Neural crest cell (in vitro differentiated cells): Measurements from ENCODE around the gene CADPS. TPM values are rescaled to one million over a fixed set of nuclear protein-coding genes. Genes with fewer than 3 reads are reported as not detected.

ENCODE experiments used
- DNase-seq: peaks from one replicate; pipeline ENCODE4 v3.0.0; 2021; ENCODE audit warnings: low read depth, mixed read lengths, low spot score
- H3K27ac Mint-ChIP-seq: one replicate; pipeline ENCODE4 v1.8.0; 2021; ENCODE audit warnings: mild to moderate bottlenecking, mixed read lengths; ENCODE audit not compliant: unreplicated experiment
- H3K27me3 Mint-ChIP-seq: 2 replicates; pipeline ENCODE4 v1.8.0; 2021; ENCODE audit warnings: low read depth, mild to moderate bottlenecking, mixed read lengths
- H3K36me3 Mint-ChIP-seq: 2 replicates; pipeline ENCODE4 v1.8.0; 2021; ENCODE audit warnings: low read depth, mild to moderate bottlenecking, mixed read lengths
- H3K4me1 Mint-ChIP-seq: 2 replicates; pipeline ENCODE4 v1.8.0; 2021; ENCODE audit warnings: mixed read lengths
- H3K4me3 Mint-ChIP-seq: one replicate; pipeline ENCODE4 v1.8.0; 2021; ENCODE audit warnings: mild to moderate bottlenecking, mixed read lengths
- H3K9me3 Mint-ChIP-seq: 2 replicates; pipeline ENCODE4 v1.8.0; 2021; ENCODE audit warnings: mixed read lengths
- CTCF ChIP-seq: fragments of 200-600 bp; sonication (generic); conservative IDR thresholded peaks from 2 replicates; pipeline ENCODE4 v1.5.0; 2021; ENCODE audit warnings: antibody characterized with exemption, mild to moderate bottlenecking
- total RNA-seq: library from RNA; stranded (reverse); gene quantifications from 2 replicates; pipeline ENCODE4 v1.2.1, GENCODE V29; 2021

The CADPS gene
- total RNA-seq, 1 donor from 2014 or later: 9.3 TPM

DNA sequence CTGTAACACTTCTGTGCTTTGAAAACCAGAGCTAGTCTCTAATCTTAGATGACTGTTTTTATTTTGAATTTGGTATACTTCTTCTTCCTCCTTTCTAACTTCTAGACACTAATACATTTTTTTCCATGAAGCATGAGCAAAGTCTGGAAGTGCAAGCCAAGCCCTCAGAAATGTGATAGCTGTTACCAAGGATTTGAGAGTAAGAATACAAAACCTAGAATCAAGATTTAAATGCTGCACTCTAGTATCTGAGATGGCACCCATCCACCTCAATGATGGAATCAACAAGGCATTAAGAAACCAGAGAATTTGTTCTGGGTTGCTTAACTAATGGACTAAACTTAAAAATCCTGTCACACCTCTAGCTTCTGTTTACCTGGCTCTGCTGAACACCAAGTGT lies 511.0 kb downstream of the CADPS start:
- Mint-ChIP-seq H3K27me3 (peaks cover 90% of the 10 kb centered on the region), H3K27ac (no peak overlapping the region), H3K4me1 (peaks cover 25% of the 10 kb centered on the region), H3K9me3 (no peaks in the 10 kb centered on the region), H3K4me3 (no peak overlapping the region), H3K36me3 (no peaks in the 10 kb centered on the region)
- DNase-seq: no peak
- no peak for TF ChIP-seq CTCF

- no peak for TF ChIP-seq CTCF
- Mint-ChIP-seq H3K4me3 (no peak overlapping the region), H3K9me3 (no peaks in the 10 kb centered on the region), H3K36me3 (no peaks in the 10 kb centered on the region), H3K4me1 (peaks cover 20% of the 10 kb centered on the region), H3K27ac (no peak overlapping the region), H3K27me3 (peaks cover 90% of the 10 kb centered on the region)
- no peak for DNase-seq
Observed at GRCh38 chr3:62363275-62363674, 511.9 kb downstream of the CADPS start.

GRCh38 chr3:62361824-62362223 lies 513.4 kb downstream of the CADPS start:
- DNase-seq: no peak
- Mint-ChIP-seq H3K27me3 (peaks cover 79% of the 10 kb centered on the region), H3K4me1 (peaks cover 11% of the 10 kb centered on the region)

GRCh38 chr3:62361261-62361660 lies 514.0 kb downstream of the CADPS start:
- peaks cover 73% of the 10 kb centered on the region for H3K27me3 Mint-ChIP-seq
- H3K4me1 Mint-ChIP-seq: peaks cover 11% of the 10 kb centered on the region
- no peak for TF ChIP-seq CTCF
- no peak overlapping the region for H3K27ac Mint-ChIP-seq
- no peak overlapping the region for H3K4me3 Mint-ChIP-seq
- H3K9me3 Mint-ChIP-seq: no peaks in the 10 kb centered on the region
- DNase-seq: no peak
- no peaks in the 10 kb centered on the region for H3K36me3 Mint-ChIP-seq

More at GRCh38 chr3:62361824-62362223, 513.4 kb downstream of the CADPS start:
- no peak overlapping the region for H3K4me3 Mint-ChIP-seq
- no peak overlapping the region for H3K27ac Mint-ChIP-seq
- no peak for TF ChIP-seq CTCF
- no peaks in the 10 kb centered on the region for H3K36me3 Mint-ChIP-seq
- H3K9me3 Mint-ChIP-seq: no peaks in the 10 kb centered on the region

- no peaks in the 10 kb centered on the region for H3K9me3 Mint-ChIP-seq
- H3K36me3 Mint-ChIP-seq: no peaks in the 10 kb centered on the region
- no peak overlapping the region for H3K4me3 Mint-ChIP-seq
- TF ChIP-seq CTCF: no peak
- H3K27me3 Mint-ChIP-seq: peaks cover 56% of the 10 kb centered on the region
- DNase-seq: no peak
- no peaks in the 10 kb centered on the region for H3K4me1 Mint-ChIP-seq
- no peak overlapping the region for H3K27ac Mint-ChIP-seq
Observed at GRCh38 chr3:62359531-62359930, 515.7 kb downstream of the CADPS start.

DNA sequence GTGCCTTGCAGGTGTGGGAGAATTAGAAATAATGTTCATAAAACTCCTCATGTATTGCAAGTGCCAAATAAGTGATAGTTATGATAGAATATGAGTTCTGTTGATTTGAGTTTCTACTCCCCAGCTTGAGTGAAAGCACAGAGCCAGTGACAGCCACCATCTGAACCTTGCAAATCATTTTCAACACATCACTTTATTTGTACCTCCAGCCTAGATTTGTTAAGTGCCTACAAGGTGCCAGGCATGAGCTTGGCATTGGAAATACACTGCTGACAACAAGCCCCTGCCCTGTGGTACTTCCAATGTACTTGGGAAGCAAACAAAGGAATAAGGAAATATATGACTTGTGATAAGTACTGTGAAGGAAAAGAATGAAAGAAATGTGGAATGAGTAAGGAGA lies 518.9 kb downstream of the CADPS start:
- Mint-ChIP-seq H3K4me3 (no peak overlapping the region), H3K36me3 (no peaks in the 10 kb centered on the region), H3K27ac (no peak overlapping the region), H3K9me3 (no peaks in the 10 kb centered on the region), H3K27me3 (peaks cover 38% of the 10 kb centered on the region), H3K4me1 (no peaks in the 10 kb centered on the region)
- no peak for TF ChIP-seq CTCF
- no peak for DNase-seq
